ENCODE results near the gene TMEM95.

The TMEM95 gene

DNA sequence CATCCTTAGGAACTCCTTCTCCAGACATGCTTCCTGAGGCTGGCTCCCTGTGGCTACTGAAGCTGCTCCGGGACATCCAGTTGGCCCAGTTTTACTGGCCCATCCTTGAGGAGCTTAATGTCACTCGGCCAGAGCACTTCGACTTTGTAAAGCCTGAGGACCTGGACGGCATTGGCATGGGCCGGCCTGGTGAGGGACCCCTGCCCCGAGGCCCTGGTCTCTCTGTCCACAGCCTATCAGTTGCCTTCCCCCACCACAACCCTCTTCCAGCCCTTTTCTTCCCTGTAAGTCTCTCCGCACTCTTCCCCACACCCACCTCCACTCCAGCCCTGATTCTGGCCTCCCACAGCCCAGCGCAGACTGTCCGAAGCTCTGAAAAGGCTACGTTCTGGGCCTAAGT is 27.9 kb downstream of the TMEM95 start:
- no peak for DNase-seq

- DNase-seq, result no peak
These were observed 28.4 kb downstream of the TMEM95 start for GRCh38 chr17:7383371-7383741.

GRCh38 chr17:7383742-7384488 is 29.0 kb downstream of the TMEM95 start:
- peak; percentile 64 to 74 for DNase-seq

DNA sequence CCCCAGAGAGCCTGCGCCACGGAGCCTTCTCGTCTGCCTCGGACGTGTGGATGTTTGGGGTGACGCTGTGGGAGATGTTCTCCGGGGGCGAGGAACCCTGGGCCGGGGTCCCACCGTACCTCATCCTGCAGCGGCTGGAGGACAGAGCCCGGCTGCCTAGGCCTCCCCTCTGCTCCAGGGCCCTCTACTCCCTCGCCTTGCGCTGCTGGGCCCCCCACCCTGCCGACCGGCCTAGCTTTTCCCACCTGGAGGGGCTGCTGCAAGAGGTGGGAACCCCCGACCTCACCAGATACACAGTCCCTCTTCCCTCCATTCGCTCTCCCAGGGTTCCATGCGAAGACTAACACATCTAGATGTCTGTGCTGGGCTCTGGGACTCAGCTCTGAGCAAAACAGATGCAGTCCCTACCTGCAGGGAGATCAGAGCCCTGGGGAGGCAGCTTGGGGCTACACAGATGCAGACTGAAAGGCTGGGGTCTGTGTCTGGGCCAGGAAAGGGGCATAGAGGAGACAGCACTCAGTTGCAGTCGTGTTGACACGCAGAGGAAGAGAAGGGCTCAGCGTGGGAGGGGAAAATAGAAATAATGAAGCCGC is 29.6 kb downstream of the TMEM95 start:
- DNase-seq, result no peak

- no peak for DNase-seq
These were observed 33.9 kb downstream of the TMEM95 start for GRCh38 chr17:7388856-7389255.

- DNase-seq, result no peak
These were observed 35.3 kb downstream of the TMEM95 start for GRCh38 chr17:7389924-7390910.

- no peak for DNase-seq
These were observed 36.4 kb downstream of the TMEM95 start for GRCh38 chr17:7391307-7391706.

DNA sequence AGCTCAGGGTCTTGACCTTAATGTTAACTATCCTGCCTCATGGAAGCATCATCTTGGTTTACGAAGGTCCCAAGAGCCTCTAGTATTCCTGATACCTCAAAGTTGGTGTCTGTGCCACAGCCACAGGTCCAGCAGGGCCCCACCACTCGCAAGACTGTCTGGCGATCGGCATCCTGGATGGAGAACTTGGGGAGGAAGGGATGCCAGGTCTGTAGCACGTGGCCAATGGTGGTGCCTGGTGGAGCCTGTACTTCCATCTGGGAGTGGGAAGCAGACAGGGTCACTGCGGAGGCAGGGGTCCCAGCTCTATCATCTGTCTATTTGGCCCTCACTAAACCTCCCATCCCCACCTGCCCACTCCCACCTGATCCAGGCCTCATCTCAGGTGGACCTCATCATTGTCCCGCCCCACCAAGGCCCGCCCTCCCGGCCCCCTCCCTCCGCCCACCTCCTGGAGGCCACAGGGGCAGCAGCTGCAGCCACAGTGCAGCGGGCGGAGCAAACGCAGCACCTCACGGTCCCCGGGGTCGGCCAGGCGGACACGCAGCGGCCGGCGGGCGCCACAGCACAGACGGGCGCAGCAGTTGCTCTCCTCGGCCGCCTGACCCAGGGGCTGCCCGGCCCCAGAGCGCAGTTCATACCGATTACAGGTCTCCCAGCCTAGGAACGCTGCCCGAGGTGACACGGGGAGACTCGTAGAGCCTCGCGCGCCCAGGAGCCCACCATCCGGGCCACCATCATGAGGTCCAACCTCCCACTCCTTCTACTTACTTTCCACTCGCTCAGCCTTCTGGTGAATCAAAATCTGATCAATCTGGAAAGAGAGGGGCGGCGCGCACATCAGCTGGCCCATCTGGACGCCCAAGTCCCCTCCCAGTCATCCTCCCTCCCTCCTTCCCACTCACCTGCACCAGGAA is 38.0 kb downstream of the TMEM95 start:
- no peak for DNase-seq

DNA sequence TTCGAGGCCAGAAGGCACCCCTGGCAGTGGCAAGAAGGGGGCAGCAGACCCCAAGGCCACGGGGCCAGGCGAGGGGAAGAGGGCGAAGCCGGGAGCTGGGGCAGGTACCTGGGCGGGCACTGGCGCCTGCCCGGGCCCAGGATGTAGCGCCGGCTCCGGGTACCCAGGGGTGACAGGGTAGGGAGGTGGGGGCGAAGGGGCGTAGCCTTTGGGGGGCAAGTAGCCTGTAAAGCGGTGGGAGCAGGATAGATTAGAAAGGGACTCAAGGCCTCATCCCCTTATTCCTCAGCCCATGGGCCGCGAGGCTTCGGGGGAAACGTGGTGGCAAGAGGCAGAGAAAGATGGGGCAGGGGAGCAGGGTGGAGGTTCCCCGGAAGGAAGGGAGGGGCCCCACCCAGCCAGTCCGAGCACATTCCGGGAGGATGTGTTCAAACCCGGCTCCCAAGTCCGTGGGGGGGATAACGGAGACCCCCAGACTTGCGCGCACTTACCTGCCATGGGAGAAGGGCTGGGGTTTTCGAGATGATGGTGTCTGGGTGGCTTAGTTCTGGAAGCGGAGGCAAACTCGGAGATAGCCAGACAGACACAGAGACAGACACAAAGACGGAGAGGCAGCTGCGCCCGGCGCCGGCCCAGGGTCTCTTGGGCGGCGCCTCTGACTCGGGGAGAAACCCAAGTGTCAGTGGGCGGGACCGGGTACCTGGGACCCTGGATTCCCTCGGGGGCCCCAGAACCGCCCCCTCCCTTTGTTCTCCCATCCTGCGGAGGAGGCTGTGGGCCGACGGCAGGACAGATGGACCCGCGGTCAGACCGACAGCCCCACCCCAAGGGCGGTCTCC is 38.9 kb downstream of the TMEM95 start:
- no peak for DNase-seq

- peak; percentile 82 to 85 for DNase-seq
These were observed 39.7 kb downstream of the TMEM95 start, which contains the start of gene PLSCR3 for GRCh38 chr17:7394452-7395191. Gene PLSCR3 (minus strand): TSS chr17:7394525. CDS start chr17:7394110, 415 bp downstream.

- DNase-seq, result no peak
These were observed 41.2 kb downstream of the TMEM95 start for GRCh38 chr17:7396147-7396546.

GRCh38 chr17:7398612-7399011 is 43.7 kb downstream of the TMEM95 start:
- no peak for DNase-seq

DNA sequence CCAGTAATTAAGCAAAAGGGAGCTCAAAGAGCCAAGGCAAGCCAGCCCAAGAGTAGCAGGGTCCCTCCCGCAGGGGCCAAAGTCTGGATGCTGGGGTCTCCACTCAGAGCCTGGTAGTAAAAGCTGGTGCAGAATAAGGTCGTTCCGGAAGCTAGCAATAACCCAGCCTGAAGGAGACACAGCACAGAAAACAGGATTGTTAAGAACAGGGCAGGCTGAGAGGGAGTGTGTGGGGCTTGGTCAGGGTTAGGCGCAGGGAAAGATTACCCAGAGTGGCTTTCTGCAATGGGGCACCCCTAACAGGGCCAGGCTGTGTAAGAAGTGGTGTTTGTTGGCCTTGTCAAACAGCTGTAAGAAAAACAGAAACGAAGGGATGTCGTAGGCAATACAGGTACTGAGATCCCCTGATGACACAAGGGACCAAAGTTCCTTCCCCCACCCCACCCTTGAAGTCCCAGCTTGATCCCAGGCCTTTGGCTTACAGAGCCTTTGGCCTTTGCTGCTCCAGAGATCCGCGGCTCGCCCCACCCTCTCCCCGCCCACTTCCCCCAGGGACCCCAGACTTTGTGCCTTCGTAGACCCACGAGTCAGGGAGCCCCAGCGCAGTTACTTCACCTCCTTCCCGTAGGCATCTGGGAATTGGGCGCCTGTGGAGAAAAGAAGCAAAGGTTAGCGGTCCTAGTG is 48.2 kb downstream of the TMEM95 start:
- no peak for DNase-seq

- no peak for DNase-seq
These were observed 48.7 kb downstream of the TMEM95 start for GRCh38 chr17:7403727-7403976.

GRCh38 chr17:7403977-7404736 is 49.2 kb downstream of the TMEM95 start, which contains the start of gene TMEM256:
Gene TMEM256 (minus strand): TSS chr17:7404097. CDS start chr17:7404084, 13 bp downstream.
- peak; percentile 89 to 90 for DNase-seq

GRCh38 chr17:7404737-7405349 is 49.9 kb downstream of the TMEM95 start:
- DNase-seq, result no peak

- DNase-seq, result no peak
These were observed 50.6 kb downstream of the TMEM95 start for GRCh38 chr17:7405350-7406234.
